Amygdala (tissue), 56 donors: ENCODE results near the gene TIMM8A.
"Not testable (repeated sequence)": the region's sequence is repeated elsewhere in the genome, so short reads cannot be mapped to it uniquely, and the experiment has no call there.

ENCODE experiments used
- DNase-seq, 56 donors: peaks; one replicate each; lab custom pipeline; 2025; lab: John Stamatoyannopoulos, UW

Gene TIMM8A

GRCh38 chrX:101362116-101362515 is 13.6 kb upstream of the TIMM8A start:
- no peak for DNase-seq

GRCh38 chrX:101360390-101360789 is 11.8 kb upstream of the TIMM8A start:
- DNase-seq: no peak

DNA sequence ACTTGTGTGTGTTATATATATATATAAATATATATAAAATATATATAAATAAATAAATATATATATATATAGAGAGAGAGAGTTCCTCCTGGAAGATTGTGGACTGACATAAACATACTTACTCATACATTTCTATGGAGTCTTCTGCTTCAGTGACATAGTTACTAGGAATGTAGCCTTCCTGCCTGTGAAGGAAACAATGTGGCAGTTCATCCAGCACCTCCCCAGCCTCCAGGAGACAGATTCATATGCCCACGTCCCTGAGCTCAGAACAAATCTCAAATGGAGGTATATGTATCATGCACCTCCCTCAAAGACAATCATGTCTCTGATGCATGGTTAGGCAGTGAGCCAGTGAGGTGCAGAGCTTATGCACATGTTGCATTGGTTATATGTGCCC is 11.4 kb upstream of the TIMM8A start:
- no peak for DNase-seq

DNA sequence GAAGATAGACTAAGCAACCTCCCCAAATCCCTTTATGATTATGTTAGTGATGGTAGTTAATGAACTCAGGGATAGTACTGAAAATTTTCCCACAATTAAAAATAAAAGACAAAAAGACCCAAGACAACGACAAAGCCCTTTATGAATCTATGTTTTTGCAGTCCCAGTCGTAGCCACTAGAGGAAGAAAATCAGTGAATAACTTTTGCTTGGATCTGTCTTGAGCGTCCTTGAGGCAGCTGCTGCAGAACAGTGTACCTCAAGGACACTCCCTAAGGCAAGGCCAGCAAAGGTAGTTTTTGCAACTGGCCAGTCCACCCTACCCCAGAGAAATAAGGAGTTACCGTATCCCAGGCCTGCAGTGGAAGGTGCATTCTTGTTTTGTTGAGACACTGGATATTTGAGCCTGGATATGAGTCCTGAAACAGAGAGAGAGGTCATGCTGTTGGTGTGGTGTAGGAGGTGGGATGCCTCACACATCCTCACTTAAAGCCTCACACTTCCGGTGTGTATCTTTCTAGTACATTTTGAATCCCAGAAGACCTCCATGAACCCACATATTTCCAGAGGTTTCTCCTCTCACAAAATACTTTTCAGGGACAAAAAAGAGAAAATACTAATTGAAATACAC is 8.7 kb upstream of the TIMM8A start:
- no peak for DNase-seq

DNA sequence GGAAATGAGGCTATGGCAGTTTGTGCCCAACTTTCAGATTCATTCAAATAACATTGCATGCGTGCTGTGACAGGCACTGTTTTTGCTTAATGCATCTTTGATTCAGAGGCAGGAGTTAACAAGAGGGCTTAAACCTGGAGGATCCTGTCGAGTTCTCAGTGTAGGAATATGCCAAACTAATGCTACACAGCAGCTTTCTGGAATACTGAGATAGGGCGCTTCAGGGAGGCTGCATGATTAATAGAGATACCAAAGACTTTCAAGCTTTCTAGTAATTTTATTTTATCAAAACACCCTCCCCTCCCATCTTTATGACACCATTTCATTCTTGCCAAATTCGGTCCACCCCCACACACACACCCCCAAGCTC is 636 bp upstream of the TIMM8A start:
- no peak for DNase-seq

DNA sequence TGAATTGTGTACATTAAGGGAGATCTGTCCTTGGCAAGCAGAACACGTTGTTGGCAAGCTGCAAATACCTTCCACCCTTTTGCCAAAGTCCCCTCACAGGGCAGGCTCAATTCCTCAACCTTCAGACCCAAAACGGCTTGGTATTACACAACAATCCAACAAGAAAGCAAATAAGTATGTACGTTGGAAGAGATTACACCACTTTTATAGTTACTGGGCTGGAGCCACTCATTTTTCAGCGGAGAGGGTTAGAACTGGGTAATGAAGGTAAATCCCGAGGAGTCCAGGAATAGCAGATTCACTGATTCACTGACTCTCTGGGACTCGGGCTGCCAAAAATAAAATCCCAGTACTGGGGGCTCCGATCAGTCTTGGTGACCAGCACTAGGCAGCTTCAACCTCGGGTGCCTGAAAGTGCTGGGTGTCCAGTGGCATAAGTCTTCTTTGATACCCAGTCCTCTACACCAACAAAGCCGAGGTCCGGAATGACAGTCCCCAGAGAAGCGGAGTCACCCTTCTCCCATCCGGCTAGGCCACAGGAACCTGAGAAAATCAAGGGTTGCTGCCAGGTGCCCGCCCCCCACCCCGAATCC is 587 bp downstream of the TIMM8A start:
- DNase-seq: peak in 8 of 56 donors; percentile 0 to 33 (median 17)

- DNase-seq: no peak
Observed at GRCh38 chrX:101337776-101338271, 10.7 kb downstream of the TIMM8A start.

GRCh38 chrX:101334310-101334709 is 14.2 kb downstream of the TIMM8A start:
- DNase-seq: not testable (repeated sequence)

- not testable (repeated sequence) for DNase-seq
Observed at GRCh38 chrX:101326600-101326999, 21.9 kb downstream of the TIMM8A start.

DNA sequence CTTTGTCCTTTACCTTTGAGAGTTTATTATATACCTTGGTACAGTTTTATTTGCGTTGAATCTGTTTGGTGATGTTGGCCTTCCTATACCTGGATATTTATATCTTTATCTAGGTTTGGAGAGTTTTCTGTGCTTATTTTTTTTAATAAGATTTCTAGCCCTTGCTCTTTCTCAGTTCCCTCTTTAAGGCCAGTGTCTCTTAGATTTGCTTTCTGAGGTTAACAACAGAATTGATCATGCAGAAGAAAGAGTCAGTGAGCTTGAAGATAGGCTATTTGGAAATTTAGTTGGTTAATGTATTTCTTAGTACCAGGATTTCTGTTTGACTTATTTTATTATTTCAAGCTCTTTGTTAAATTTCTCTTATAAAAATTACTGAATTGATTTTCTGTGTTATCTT is 44.8 kb downstream of the TIMM8A start:
- no peak for DNase-seq
